Endothelial cell (in vitro differentiated cells): ENCODE data around the gene LNX2. TPM values are rescaled to one million over a fixed set of nuclear protein-coding genes. Genes with fewer than 3 reads are reported as not detected.

ENCODE experiments used
- DNase-seq: peaks from one replicate; pipeline ENCODE4 v3.0.0; 2021; ENCODE audit warnings: low spot score
- H3K27ac Mint-ChIP-seq: one replicate; pipeline ENCODE4 v1.8.0; 2021; ENCODE audit warnings: mixed read lengths, inconsistent platforms; ENCODE audit not compliant: unreplicated experiment
- H3K27me3 Mint-ChIP-seq: one replicate; pipeline ENCODE4 v1.8.0; 2021; ENCODE audit warnings: mild to moderate bottlenecking, moderate library complexity, mixed read lengths, inconsistent platforms; ENCODE audit not compliant: unreplicated experiment
- H3K36me3 Mint-ChIP-seq: one replicate; pipeline ENCODE4 v1.8.0; 2021; ENCODE audit warnings: mild to moderate bottlenecking, low read depth, mixed read lengths, inconsistent platforms; ENCODE audit not compliant: unreplicated experiment
- H3K4me1 Mint-ChIP-seq: one replicate; pipeline ENCODE4 v1.8.0; 2021; ENCODE audit warnings: mild to moderate bottlenecking, mixed read lengths, inconsistent platforms; ENCODE audit not compliant: unreplicated experiment
- H3K4me3 Mint-ChIP-seq: one replicate; pipeline ENCODE4 v1.8.0; 2021; ENCODE audit warnings: mild to moderate bottlenecking, mixed read lengths, inconsistent platforms; ENCODE audit not compliant: unreplicated experiment
- H3K9me3 Mint-ChIP-seq: one replicate; pipeline ENCODE4 v1.8.0; 2021; ENCODE audit warnings: mixed read lengths, inconsistent platforms; ENCODE audit not compliant: unreplicated experiment
- total RNA-seq: library from RNA; stranded (reverse); fragmentation: NEBNext Ultra II Directional; extraction: Animal tissue kit (Norgen Biotek cat#: 25700); gene quantifications from one replicate; pipeline ENCODE4 v1.2.1, GENCODE V29; 2021; ENCODE audit not compliant: unreplicated experiment
- TF ChIP-seq, protein P1 (sequence below): fragments of 200-600 bp; sonication (generic); IDR thresholded peaks from one replicate; pipeline ENCODE4 v1.5.0; 2021; ENCODE audit warnings: antibody characterized with exemption; ENCODE audit not compliant: unreplicated experiment

LNX2 gene
- total RNA-seq, 1 donor from 2014 or later, result 14.0 TPM

DNA sequence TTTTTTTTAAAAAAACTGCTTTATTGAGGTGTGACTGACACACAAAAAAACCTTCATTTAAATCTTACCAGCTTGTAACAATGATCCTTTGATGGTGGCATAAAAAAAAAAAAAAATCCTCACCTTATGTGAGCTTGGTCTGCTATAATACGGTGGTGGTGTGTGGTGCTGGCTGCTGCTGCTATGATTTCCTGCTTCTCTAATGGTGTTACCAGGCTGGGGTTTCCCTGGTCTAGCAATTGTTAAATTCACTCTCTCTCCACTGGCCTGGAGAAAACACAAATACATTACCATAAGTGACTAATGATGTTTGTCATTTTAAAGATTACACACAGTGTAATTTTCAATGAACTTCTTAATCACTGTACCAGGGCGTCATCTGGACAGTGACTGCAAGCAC is 60.6 kb downstream of the LNX2 start:
- peaks cover 3% of the 10 kb centered on the region for H3K27me3 Mint-ChIP-seq
- H3K4me3 Mint-ChIP-seq, result no peak overlapping the region
- TF ChIP-seq, protein P1, sequence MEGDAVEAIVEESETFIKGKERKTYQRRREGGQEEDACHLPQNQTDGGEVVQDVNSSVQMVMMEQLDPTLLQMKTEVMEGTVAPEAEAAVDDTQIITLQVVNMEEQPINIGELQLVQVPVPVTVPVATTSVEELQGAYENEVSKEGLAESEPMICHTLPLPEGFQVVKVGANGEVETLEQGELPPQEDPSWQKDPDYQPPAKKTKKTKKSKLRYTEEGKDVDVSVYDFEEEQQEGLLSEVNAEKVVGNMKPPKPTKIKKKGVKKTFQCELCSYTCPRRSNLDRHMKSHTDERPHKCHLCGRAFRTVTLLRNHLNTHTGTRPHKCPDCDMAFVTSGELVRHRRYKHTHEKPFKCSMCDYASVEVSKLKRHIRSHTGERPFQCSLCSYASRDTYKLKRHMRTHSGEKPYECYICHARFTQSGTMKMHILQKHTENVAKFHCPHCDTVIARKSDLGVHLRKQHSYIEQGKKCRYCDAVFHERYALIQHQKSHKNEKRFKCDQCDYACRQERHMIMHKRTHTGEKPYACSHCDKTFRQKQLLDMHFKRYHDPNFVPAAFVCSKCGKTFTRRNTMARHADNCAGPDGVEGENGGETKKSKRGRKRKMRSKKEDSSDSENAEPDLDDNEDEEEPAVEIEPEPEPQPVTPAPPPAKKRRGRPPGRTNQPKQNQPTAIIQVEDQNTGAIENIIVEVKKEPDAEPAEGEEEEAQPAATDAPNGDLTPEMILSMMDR, result no peak
- no peak for DNase-seq
- H3K4me1 Mint-ChIP-seq, result peaks cover 7% of the 10 kb centered on the region
- no peak overlapping the region for H3K27ac Mint-ChIP-seq
- peaks cover 12% of the 10 kb centered on the region for H3K36me3 Mint-ChIP-seq
- H3K9me3 Mint-ChIP-seq, result no peaks in the 10 kb centered on the region

DNA sequence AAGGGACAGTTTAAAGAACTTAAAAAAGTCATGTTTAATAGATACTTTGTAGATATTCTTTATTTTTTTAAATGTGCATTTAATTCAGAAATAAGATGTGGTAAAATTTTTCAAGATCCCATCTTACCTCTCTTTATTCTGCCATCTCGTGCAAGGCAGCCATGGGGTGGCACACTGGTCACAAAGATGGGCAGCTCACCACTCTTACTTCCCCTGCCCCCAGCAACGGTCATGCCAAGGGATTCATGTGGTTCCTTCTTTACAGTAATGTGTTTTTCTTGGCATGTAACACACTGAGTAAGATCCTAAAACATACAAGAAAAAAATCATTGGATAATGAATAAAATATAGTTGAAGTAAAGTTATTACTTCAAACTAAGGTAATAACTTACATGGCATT is 64.2 kb downstream of the LNX2 start:
- Mint-ChIP-seq H3K4me3 (no peak overlapping the region), H3K36me3 (peaks cover 17% of the 10 kb centered on the region), H3K27ac (no peak overlapping the region), H3K27me3 (peaks cover 3% of the 10 kb centered on the region), H3K4me1 (no peaks in the 10 kb centered on the region), H3K9me3 (no peaks in the 10 kb centered on the region)
- TF ChIP-seq, protein P1, result no peak
- DNase-seq, result no peak

DNA sequence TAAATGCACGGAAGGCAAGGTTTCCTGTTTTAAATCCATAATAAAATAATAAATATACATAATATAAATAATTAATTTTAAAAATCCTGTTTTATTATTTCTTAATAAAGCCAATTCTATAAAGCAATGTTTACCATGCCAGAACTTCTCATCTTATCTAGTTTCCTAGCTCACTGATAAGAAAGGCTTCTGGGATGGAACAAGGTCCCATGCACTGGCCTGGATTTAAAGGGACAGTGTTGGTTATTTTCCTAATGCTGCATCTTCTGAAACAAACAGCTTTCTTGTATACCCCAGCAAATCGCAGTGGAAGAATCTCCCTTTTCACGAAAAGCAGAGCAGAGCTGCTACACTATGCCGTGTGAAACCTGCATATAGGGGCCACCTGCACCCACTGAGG is 68.8 kb downstream of the LNX2 start:
- H3K9me3 Mint-ChIP-seq, result no peaks in the 10 kb centered on the region
- DNase-seq, result no peak
- peaks cover 3% of the 10 kb centered on the region for H3K27me3 Mint-ChIP-seq
- TF ChIP-seq, protein P1, result no peak
- H3K4me1 Mint-ChIP-seq, result no peaks in the 10 kb centered on the region
- H3K36me3 Mint-ChIP-seq, result peaks cover 20% of the 10 kb centered on the region
- H3K27ac Mint-ChIP-seq, result no peak overlapping the region
- H3K4me3 Mint-ChIP-seq, result no peak overlapping the region

DNA sequence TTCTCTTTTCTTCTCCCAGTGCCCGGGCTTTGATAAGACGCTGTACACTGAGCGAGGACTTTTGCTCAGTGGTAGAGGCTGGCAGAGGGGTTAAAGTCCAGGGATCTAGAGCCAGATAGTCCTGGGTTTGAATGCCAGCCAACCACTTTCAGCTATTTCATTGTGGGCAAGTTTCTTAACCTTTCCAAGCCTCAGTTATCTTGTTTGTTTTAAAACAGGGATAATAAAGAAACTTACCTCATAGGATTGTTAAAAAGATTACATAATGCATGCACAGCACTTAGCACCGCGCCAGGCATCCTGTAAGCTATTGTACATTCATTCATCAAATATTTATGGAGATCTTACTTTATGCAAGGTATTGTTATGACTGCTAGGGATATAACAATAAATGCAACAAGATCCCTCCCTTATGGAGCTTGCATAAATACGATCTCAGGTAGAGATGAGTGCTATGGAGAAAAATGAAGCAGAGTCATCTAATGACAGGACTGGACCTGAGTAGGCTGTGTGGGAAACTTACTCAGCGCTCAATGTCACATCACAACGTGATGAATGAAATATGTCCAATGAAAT is 70.8 kb downstream of the LNX2 start:
- H3K4me1 Mint-ChIP-seq, result no peaks in the 10 kb centered on the region
- no peaks in the 10 kb centered on the region for H3K27me3 Mint-ChIP-seq
- H3K36me3 Mint-ChIP-seq, result peaks cover 10% of the 10 kb centered on the region
- TF ChIP-seq, protein P1, result no peak
- DNase-seq, result no peak
- H3K4me3 Mint-ChIP-seq, result no peak overlapping the region
- no peaks in the 10 kb centered on the region for H3K9me3 Mint-ChIP-seq
- no peak overlapping the region for H3K27ac Mint-ChIP-seq

DNA sequence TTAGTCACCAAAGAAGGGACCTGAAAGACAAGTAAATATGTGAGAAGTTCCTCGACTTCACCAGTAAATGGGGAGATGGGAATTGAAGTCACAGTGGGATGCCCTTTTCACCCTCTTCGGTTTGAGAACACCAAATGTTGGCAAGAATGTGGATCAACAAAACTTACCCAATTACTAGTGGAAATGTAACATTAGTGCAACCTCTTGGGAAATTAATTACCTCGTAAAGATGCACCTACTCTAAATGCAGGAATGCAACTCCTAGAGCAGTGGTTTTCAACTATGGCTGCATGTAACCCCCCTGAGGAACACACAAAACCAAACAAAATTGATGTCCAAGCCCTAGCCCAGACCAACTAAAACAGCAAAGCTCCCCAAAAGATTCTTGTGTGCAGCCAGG is 78.1 kb downstream of the LNX2 start:
- Mint-ChIP-seq H3K4me1 (no peaks in the 10 kb centered on the region), H3K36me3 (no peaks in the 10 kb centered on the region), H3K4me3 (no peak overlapping the region), H3K27me3 (no peaks in the 10 kb centered on the region), H3K9me3 (no peaks in the 10 kb centered on the region), H3K27ac (no peak overlapping the region)
- TF ChIP-seq, protein P1, result no peak
- DNase-seq, result no peak
